AG10803 (cell line): ENCODE data around the gene SDCCAG8.

Experiments
- DNase-seq: peaks from one replicate; pipeline ENCODE4 v3.0.0; 2010; ENCODE audit warnings: low read depth
- H3K4me3 ChIP-seq: 2 replicates; pipeline ENCODE4 v1.5.1; 2011; ENCODE audit warnings: mild to moderate bottlenecking, low read length, control low read depth
- CTCF ChIP-seq: conservative IDR thresholded peaks from 2 replicates; pipeline ENCODE4 v1.5.1; 2011; ENCODE audit warnings: mild to moderate bottlenecking, low read length, control low read depth, inconsistent platforms

The SDCCAG8 gene

GRCh38 chr1:243227622-243228021 lies 28.2 kb upstream of the SDCCAG8 start:
- no peak for TF ChIP-seq CTCF
- DNase-seq, result no peak
- no peak overlapping the region for H3K4me3 ChIP-seq

- DNase-seq, result no peak
- no peak for TF ChIP-seq CTCF
Observed at GRCh38 chr1:243229526-243229925, 26.3 kb upstream of the SDCCAG8 start.

GRCh38 chr1:243230914-243231313 lies 24.9 kb upstream of the SDCCAG8 start:
- TF ChIP-seq CTCF, result no peak
- DNase-seq, result peak; percentile 35
- no peak overlapping the region for H3K4me3 ChIP-seq

More at GRCh38 chr1:243229526-243229925, 26.3 kb upstream of the SDCCAG8 start:
- H3K4me3 ChIP-seq, result no peak overlapping the region

- H3K4me3 ChIP-seq, result no peak overlapping the region
- no peak for TF ChIP-seq CTCF
- DNase-seq, result peak; percentile 74
Observed at GRCh38 chr1:243233908-243234307, 21.9 kb upstream of the SDCCAG8 start.

- peak; percentile 61 for DNase-seq
- H3K4me3 ChIP-seq, result no peak overlapping the region
- TF ChIP-seq CTCF, result no peak
Observed at GRCh38 chr1:243234978-243235647, 20.7 kb upstream of the SDCCAG8 start.

- H3K4me3 ChIP-seq, result peak overlapping the region; percentile 20
- TF ChIP-seq CTCF, result no peak
- DNase-seq, result no peak
Observed at GRCh38 chr1:243236604-243237252, 19.1 kb upstream of the SDCCAG8 start.

- no peak overlapping the region for H3K4me3 ChIP-seq
- TF ChIP-seq CTCF, result no peak
- no peak for DNase-seq
Observed at GRCh38 chr1:243244432-243244841, 11.4 kb upstream of the SDCCAG8 start.
